ENCODE results near the gene METTL25. TPM values are rescaled to one million over a fixed set of nuclear protein-coding genes. Genes with fewer than 3 reads are reported as not detected.

Gene METTL25
- total and polyA plus RNA-seq, 2 donors from 2014 or later = 10.8 to 19.3 TPM

DNA sequence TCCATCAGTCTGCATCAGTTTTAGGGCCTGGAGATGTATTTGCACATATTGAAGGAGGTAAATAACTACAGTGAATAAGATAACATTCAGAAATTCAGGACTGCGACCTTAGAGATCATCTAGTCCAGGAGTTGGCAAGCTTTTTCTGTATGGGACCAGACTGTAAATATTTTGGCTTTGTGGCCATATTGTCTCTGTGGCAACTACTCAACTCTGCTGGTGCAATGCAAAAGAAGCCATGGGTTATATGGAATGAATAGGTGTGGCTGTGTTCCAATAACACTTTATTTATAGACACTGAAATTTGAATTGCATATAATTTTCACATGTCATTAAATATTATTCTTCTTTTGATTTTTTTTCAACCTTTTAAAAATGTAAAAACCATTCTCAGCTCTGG lies 156.6 kb downstream of the METTL25 start:
- Histone ChIP-seq H3K27ac (ENCODE audit: low read depth in 2 of 2, low read length in 2 of 2) (no peak overlapping the region), H3K9me3 (ENCODE audit: control insufficient read depth in 2 of 3, insufficient read depth in 1 of 3, low read length in 3 of 3) (no peaks in the 10 kb centered on the region), H3K36me3 (ENCODE audit: control insufficient read depth in 2 of 3, insufficient read depth in 3 of 3, low read length in 3 of 3) (no peaks in the 10 kb centered on the region), H3K27me3 (ENCODE audit: control insufficient read depth, insufficient read depth, low read length) (no peaks in the 10 kb centered on the region), H3K9ac (ENCODE audit: low read length in 3 of 3) (no peak overlapping the region), H3K4me3 (ENCODE audit: low read length in 3 of 3) (no peak overlapping the region), H3K4me1 (ENCODE audit: control insufficient read depth in 2 of 3, insufficient read depth in 2 of 3, low read depth in 1 of 3, low read length in 3 of 3) (no peaks in the 10 kb centered on the region)
- intact Hi-C loops (cut with DNase I) = no loop called here
- no peak for FAIRE-seq
- no peak for DNase-seq
- TF ChIP-seq CTCF (IDR thresholded peaks at IDR 0.05; ENCODE audit: borderline replicate concordance, extremely low read depth, insufficient read depth) = no peak

- FAIRE-seq (no peak), DNase-seq (no peak)
- intact Hi-C loops (cut with DNase I) = no loop called here
- Histone ChIP-seq H3K9me3 (ENCODE audit: control insufficient read depth in 2 of 3, insufficient read depth in 1 of 3, low read length in 3 of 3) (no peaks in the 10 kb centered on the region), H3K4me3 (ENCODE audit: low read length in 3 of 3) (no peak overlapping the region), H3K36me3 (ENCODE audit: control insufficient read depth in 2 of 3, insufficient read depth in 3 of 3, low read length in 3 of 3) (no peaks in the 10 kb centered on the region), H3K27ac (ENCODE audit: low read depth in 2 of 2, low read length in 2 of 2) (no peak overlapping the region), H3K4me1 (ENCODE audit: control insufficient read depth in 2 of 3, insufficient read depth in 2 of 3, low read depth in 1 of 3, low read length in 3 of 3) (no peaks in the 10 kb centered on the region), H3K9ac (ENCODE audit: low read length in 3 of 3) (no peak overlapping the region), H3K27me3 (ENCODE audit: control insufficient read depth, insufficient read depth, low read length) (no peaks in the 10 kb centered on the region)
- no peak for TF ChIP-seq CTCF (IDR thresholded peaks at IDR 0.05; ENCODE audit: borderline replicate concordance, extremely low read depth, insufficient read depth)
Observed at GRCh38 chr12:82515652-82516051, 157.3 kb downstream of the METTL25 start.

DNA sequence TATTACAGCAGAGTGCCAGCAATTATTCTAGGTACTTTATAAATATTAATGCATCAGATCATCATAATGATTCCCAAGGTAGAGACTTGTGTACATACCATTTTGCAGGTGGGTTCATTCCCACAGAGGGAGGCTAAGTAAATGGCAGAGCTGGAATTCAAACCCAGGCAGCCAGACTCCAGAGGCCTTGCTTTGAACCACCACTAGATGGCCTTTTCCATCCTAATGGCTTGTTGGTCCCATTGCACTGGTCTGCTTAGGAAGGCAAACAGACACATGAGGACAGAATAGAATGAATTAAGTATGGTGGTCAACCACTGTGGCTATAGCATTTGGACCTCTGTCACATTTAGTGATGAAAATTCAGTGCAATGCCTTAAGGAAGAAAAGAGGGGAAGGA lies 158.7 kb downstream of the METTL25 start:
- DNase-seq (no peak), FAIRE-seq (no peak)
- H3K4me3 ChIP-seq (ENCODE audit: low read length in 3 of 3) = no peak overlapping the region
- H3K27ac ChIP-seq (ENCODE audit: low read depth in 2 of 2, low read length in 2 of 2) = no peak overlapping the region
- no peaks in the 10 kb centered on the region for H3K27me3 ChIP-seq (ENCODE audit: control insufficient read depth, insufficient read depth, low read length)
- no peaks in the 10 kb centered on the region for H3K36me3 ChIP-seq (ENCODE audit: control insufficient read depth in 2 of 3, insufficient read depth in 3 of 3, low read length in 3 of 3)
- H3K9ac ChIP-seq (ENCODE audit: low read length in 3 of 3) = no peak overlapping the region
- intact Hi-C loops (cut with DNase I) = no loop called here
- H3K9me3 ChIP-seq (ENCODE audit: control insufficient read depth in 2 of 3, insufficient read depth in 1 of 3, low read length in 3 of 3) = no peaks in the 10 kb centered on the region
- H3K4me1 ChIP-seq (ENCODE audit: control insufficient read depth in 2 of 3, insufficient read depth in 2 of 3, low read depth in 1 of 3, low read length in 3 of 3) = no peaks in the 10 kb centered on the region
- peak; percentile 45 for TF ChIP-seq CTCF (IDR thresholded peaks at IDR 0.05; ENCODE audit: borderline replicate concordance, extremely low read depth, insufficient read depth)

DNA sequence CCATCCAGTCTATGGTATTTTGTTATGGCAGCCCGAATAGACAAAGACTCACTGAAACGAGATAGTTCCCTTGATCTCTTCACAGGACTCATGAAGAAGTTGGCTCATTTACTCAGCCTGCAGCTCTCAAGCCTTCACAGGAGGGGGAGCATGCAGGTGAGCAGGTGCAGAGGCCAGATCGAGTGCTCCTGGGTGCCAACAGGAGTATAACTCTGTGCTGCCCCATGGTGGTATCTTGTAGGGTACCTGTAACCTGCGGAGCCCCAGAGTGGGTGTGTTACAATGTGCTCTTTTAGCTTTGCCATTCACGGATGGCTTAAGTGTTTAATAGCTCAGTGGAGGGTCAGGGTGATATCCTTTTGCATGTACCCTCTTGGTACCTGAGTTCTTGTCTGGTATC lies 159.5 kb downstream of the METTL25 start:
- Histone ChIP-seq H3K9ac (ENCODE audit: low read length in 3 of 3) (no peak overlapping the region), H3K27me3 (ENCODE audit: control insufficient read depth, insufficient read depth, low read length) (no peaks in the 10 kb centered on the region), H3K27ac (ENCODE audit: low read depth in 2 of 2, low read length in 2 of 2) (no peak overlapping the region), H3K9me3 (ENCODE audit: control insufficient read depth in 2 of 3, insufficient read depth in 1 of 3, low read length in 3 of 3) (no peaks in the 10 kb centered on the region), H3K36me3 (ENCODE audit: control insufficient read depth in 2 of 3, insufficient read depth in 3 of 3, low read length in 3 of 3) (no peaks in the 10 kb centered on the region), H3K4me1 (ENCODE audit: control insufficient read depth in 2 of 3, insufficient read depth in 2 of 3, low read depth in 1 of 3, low read length in 3 of 3) (peaks cover 0 to 3% (median 0%) of the 10 kb centered on the region in 3 donors), H3K4me3 (ENCODE audit: low read length in 3 of 3) (no peak overlapping the region)
- TF ChIP-seq CTCF (IDR thresholded peaks at IDR 0.05; ENCODE audit: borderline replicate concordance, extremely low read depth, insufficient read depth) = no peak
- intact Hi-C loops (cut with DNase I) = no loop called here
- FAIRE-seq (no peak), DNase-seq (peak in 1 of 5 donors; percentile 25)

All from kidney (tissue), 14 donors.